CD4-positive, alpha-beta T cell treated with Interleukin-17A for 1 hour (primary cell): ENCODE data around the gene CAPZA1.
"Not testable (repeated sequence)": the region's sequence is repeated elsewhere in the genome, so short reads cannot be mapped to it uniquely, and the experiment has no call there.

ENCODE experiments used
- DNase-seq: peaks from one replicate; pipeline ENCODE4 v3.0.0-alpha.2; 2020

The CAPZA1 gene

GRCh38 chr1:112619518-112620376, at the start of gene CAPZA1:
Gene CAPZA1 (plus strand): TSS chr1:112619832. CDS start chr1:112619845, 13 bp downstream.
- peak; percentile 94 for DNase-seq

- DNase-seq: no peak
These were observed 44.4 kb upstream of the CAPZA1 start for GRCh38 chr1:112575154-112575804.

DNA sequence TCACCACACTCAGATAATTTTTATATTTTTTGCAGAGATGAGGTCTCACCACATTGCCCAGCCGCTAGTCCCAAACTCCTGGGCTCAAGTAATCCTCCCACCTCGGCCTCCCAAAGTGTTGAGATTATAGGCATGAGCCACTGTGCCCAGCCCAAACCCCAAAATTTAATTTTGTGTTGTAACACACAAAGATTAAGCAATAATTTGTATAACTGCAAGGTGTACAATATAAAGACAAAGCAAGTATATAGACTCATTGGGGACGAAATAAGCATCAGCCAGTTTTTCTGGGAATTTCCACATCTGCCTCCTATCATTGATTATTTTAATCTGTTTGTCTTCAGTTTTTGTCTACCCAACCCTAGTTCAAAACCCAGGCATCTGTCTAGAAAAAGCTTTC, 43.4 kb upstream of the CAPZA1 start:
- no peak for DNase-seq

DNA sequence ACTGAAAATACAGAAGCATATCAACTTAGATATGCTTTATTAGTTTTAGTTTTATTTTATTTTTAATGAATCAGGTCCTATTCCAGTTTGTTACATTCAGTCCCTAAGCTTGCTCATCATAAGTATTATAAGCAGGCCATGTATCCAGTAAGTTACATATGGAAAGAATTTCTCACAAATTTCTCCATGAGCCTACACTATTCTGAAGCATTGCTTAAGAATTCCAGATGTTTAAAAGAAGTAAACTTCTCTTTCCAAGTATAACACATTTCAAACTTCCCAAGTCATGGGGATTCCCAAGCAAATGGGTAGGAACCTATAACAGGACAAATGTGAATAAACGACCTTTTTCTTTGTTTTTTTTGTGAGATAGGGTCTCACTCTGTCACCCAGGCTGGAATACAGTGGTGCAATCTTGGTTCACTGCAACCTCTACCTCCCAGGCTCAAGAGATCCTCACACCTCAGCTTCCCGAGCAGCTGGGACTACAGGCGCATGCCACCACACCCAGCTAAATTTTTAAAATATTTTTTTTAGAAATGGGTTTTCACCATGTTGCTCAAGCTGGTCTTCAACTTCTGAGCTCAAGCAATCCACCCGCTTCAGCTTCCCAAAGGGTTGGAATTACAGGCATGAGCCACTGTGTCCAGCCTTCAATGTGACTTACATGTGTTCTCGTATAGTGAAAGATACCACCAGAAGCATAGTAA, 39.7 kb upstream of the CAPZA1 start:
- DNase-seq: no peak

DNA sequence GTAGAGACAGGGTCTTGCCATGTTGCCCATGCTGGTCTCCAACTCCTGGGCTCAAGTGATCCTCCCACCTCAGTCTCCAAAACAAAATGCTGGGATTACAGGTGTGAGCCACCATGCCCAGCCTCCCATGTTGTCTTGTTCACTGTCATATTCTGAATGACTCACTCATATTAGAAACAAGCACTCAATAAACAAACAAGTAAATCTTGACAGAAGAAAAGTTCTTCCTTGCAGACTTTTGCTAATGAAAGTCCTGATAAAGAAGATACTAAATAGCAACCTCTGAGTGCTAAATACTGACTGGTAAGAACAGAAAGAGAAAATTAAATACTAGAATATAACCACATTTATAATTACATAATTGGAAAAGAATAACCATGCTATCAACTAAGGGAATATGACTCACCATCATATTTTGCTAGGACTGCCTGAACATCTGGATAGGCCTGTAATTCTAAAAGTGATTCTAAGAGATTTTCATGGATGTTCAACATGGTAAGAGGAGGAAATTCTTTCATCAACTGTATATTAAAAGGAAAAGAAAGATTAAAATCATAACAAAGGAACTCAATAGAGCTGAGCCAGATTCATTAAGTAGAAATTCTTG, 37.9 kb upstream of the CAPZA1 start:
- DNase-seq: no peak

DNA sequence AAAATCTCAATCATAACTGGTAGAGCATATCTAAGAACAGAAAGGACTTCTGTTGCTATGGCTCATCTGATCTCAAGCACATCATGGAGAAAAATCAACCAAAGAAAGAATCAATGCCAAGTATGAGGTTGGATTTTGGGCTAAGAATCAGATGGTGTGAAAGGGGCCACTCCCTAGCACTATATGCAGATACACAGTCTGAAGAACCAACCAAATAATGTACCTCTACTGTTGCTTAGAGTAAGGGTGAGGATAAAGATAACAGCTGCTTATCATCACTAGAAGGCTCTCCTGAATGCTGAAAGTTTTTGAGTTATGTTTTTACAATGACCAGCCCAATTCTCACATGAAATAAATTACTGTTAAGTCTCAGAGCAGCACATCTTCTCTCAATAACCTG, 36.3 kb upstream of the CAPZA1 start:
- DNase-seq: no peak

DNA sequence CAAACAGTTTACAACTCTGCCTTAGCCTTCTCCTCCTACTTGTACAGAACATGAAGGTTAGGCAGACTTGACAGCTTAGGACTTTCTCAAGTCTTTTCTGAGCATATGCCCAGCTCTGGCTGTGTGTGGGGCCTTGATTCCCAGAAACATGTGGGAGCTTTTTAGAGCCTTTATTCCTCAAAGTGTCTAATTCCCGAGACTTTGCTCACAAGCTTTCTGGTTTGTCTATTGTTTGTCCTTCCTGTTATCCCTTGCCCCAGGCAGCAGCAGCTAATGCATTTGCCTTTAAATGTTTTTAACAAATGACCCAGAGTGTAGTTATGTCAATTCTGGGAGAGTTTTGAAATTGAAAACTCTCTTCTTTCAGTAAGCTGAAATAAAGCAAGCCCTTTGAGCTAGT, 29.9 kb upstream of the CAPZA1 start:
- no peak for DNase-seq

DNA sequence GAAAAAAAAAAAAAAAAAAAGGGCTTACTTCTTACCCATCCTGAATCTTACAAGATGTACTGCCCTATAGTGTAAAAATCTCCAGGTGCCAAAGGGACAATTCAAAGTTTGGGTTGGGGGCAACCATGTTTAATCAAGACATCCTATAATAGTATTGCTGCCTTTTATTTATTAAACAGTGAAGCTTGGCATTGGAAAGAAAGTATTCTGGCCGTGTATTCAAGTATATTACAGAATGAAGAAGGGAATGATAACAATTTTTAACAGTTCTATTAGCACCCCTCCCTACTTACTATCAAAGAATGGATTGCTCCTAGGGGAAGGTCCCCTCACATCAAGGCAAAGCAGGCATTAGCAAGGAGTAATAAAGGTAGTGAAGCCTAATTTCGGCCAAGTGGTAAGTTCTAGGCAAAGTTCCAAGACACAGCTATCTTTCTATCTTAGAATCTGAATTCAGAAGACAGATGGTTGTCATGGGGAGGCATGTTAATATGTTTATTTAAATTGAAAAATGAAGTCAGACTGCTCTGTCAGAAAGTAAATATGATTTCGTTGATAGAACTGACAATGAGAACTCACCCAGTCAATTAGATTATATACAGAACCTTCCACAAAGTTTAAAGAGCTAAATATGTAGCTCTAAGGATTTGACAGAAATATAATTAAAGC, 25.3 kb upstream of the CAPZA1 start:
- no peak for DNase-seq

GRCh38 chr1:112599477-112599876, 20.2 kb upstream of the CAPZA1 start:
- no peak for DNase-seq

GRCh38 chr1:112603012-112603411, 16.6 kb upstream of the CAPZA1 start:
- DNase-seq: no peak

DNA sequence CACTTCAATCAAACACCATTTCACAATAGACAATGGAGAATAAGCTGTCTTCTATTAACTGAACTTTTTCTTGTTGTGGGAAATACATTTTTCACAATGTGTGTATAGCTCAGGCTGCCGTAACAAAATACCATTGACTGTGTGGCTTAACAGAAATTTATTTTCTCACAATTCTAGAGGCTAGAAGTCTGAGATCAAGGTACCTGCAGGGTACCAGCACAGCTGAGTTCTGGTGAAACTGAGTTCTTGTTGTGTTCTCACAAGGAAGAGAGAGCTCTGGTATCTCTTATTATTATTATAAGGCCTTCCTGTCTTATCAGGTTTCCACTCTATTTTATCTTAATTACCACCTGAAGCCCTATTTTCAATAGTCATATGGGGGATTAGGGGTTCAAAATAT, 16.1 kb upstream of the CAPZA1 start:
- no peak for DNase-seq

DNA sequence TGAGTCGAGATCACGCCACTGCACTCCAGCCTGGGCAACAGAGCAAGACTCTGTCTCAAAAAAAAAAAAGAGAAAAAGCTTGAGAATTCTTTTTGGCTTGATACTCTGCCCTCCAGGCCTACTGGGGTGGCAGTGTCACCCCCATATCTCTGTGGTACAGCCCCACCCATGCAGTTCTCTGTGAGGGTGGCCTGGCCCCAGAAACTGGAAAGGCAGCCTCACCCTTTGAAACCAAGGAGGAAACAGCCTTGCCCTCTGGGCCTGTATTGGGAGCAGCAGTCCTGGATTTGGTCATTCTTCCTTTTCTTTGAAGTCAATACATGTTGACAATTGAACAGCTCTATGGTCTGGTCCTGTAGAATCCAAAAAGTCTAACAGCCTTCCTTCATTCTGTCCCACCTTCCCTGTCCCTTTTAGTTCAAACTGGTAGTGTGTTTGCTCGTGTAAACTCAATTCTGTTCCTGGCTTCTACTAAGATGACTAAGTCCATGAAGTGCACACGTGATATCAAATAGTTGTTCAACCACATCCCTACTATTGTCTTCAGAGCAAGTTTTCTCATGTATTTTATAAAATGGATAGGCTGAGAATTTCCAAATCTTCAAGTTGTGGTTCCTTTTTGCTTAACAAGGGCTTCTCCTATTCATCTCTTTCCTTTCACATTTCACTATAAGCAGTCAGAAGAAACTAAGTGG, 13.9 kb upstream of the CAPZA1 start:
- DNase-seq: no peak

- DNase-seq: peak; percentile 57
These were observed 5.1 kb upstream of the CAPZA1 start for GRCh38 chr1:112614460-112615065.

DNA sequence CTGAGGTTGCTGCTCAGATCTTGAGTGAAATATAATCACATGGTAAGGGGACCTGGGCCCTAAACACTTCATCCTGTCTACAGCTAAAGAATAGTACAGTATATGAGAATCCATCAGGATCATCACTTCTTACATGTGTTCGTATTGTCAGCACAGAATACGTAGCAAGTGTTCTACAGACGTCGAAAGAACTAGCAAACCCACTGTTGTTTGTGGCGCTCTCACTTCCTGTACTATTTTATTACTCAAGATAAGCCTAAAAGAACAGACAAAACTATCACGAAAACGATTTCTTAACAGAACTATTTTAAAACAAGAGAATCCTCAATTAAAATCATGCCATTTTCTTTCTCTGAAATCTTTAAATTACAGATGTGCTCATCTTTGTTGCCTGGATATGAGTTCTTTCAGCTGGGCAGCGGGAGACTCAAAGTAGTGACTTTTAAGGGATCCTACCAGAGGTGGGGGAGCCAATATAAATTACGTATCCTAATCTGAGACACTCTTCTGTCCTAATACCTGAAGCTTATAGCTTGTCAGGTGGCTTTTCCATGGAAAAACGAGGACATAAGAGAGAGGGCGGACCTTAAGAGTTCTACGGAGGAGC, 1.4 kb upstream of the CAPZA1 start:
- peak; percentile 78 for DNase-seq

DNA sequence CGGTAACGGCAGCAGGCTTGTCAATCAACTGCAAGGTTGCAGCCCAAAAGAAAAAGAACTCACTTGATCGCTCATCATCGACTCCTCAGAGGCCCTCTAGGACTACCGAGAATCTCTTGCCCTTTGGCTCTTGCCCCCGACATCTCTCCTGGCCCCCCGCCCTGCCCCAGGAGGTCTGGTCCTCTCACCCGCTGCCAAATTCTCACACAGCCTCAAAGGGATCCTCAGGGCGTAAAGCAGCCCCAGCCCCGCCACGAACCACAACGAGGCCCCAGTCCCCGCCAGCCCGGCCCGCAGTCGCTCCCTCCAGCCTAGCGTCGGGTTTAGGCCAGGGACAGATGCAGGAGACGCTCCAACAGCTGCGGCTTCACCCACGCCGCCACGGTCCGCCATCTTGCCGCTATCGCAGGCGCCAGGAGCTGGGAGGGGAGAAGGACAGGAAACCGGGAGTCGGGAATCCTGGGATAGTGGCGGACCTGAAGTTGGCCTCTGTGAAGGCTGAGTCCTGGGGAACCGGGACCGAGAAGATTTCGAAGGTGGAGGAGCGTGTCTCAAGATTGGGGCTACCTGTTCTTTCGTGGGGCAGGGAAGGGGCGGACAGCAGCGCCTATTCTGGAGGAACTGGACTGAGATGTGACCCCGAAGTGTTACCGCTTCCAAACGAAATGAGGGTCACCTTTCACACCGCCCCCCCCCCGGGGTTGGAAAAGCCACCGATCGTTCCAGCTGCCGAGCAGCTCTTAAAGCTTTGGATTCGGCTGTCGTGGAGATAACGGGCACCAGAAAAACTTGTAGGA, 713 bp upstream of the CAPZA1 start, which contains the start of gene ST7L:
Gene ST7L, minus strand, starts transcription at position 421 of the 797 bp plus-strand sequence. Its CDS starts 28 bp downstream, at position 393.
- DNase-seq: peak; percentile 67

GRCh38 chr1:112620377-112620695, 704 bp downstream of the CAPZA1 start:
- DNase-seq: peak; percentile 38

DNA sequence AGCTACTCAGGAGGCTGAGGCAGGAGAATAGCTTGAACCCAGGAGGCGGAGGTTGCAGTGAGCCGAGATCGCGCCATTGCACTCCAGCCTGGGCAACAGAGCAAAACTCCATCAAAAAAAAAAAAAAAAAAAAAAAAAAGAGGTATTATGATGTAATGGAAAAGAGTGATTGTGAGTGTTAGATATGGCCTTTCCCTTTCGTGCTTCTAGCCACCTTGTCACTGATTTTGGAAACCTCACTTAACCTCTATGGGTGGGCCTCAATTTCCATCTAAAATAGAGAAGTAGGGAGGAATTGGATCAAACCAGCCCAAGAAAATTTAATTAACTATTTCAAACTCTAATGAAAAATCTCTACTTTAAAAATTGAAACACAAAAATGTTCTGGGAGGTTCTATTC, 4.9 kb downstream of the CAPZA1 start:
- not testable (repeated sequence) for DNase-seq

GRCh38 chr1:112625696-112626095, 6.1 kb downstream of the CAPZA1 start:
- no peak for DNase-seq

DNA sequence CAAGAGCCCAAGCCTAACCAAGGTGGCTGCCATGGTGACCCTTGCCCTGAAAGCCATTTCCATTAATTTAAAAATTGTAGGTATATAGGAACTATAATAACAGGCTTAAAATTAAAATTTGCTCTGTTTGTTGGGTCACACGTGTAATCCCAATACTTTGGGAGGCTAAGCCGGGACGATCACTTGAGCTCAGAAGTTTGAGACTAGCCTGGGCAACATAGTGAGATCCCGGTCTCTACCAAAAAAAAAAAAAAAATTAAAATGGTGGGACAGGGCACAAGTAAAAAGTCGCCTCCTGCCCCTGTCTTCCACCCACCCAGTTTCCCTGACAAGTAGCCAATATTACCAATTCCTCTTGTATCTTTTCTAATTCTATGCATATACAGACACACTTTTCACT, 6.6 kb downstream of the CAPZA1 start:
- no peak for DNase-seq

DNA sequence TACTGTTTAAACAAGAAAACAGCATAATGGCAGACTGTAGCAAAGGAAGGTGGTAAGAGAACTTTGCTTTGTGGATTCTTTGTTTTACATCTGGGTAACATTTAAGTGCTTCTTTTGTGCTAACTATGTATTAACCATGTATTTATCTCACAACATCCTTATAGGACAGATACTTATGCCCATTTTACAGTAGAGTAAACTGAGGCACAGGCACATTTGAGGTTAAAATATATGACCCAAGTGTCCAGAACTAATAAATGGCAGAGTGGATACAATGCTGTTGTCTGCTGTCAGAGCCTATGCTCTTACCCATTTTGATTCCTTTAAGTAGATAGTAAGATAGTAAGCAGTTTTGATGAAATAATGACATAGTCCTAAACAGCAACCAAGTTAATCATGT, 7.3 kb downstream of the CAPZA1 start:
- DNase-seq: no peak
